Fibroblast of skin of left biceps (primary cell): ENCODE measurements around the gene LRRC25.
"Not testable (repeated sequence)": the region's sequence is repeated elsewhere in the genome, so short reads cannot be mapped to it uniquely, and the experiment has no call there.

ENCODE experiments used
- DNase-seq, 2 experiments: peaks; one replicate each; pipeline ENCODE4 v3.0.0-alpha.2; 2013; ENCODE audit warnings: low read depth in 2 of 2

The LRRC25 gene

GRCh38 chr19:18380843-18381242 is 16.6 kb downstream of the LRRC25 start:
- DNase-seq = no peak

GRCh38 chr19:18379803-18380747 is 17.3 kb downstream of the LRRC25 start:
- peak; percentile 47 for DNase-seq

DNA sequence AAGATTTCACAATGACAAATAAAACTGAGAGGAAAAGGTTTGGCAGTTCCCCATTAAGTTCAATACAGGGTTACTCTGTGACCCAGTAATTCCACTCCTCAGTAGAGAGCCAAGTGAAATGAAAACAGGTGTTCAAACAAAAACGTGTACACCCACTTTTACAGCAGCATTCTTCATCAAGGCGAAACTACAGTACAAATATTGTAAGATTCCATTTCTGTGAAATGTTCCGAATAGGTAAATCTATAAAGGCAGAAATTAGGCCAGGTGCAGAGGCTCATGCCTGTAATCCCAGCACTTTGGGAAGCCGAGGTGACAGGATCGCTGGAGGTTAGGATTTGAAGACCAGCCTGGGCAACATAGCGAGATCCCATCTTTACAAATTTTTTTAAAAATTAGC is 20.4 kb downstream of the LRRC25 start:
- no peak for DNase-seq

DNA sequence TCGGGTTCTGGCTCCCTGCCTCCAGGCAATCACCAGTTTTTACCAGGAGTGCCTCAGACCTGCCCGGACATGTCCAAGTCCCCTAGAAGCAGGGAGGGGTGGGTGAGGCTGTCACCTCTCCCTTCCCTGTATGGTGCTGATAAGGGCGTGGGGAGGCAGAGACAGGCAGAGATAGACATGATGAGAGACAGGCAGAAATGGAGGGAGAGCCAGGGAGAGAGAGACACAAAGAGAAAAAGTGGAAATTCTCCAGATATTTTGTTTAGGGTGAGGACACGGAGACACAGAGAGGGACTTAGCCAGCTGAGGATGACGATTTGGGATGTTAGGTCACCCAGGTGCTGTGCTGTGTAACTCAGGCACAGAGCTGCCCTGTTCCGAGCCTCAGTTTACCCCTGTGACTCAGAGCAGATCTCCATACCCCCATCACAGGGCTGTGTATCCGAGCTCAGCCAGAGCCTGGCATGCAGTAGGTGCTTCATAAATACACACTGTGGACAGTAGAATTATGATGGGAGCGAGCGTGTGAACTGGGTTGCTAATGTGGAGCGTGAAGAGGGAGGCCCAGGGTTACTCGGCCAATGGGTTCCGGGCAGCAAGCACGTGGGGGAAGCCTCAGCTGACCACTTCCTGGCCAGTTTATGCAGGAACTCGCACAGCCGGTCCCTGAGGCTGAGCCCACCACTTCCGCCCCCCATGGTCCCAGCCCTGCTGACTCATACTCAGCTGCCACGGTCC is 23.4 kb downstream of the LRRC25 start:
- DNase-seq = peak; percentile 73 to 75

DNA sequence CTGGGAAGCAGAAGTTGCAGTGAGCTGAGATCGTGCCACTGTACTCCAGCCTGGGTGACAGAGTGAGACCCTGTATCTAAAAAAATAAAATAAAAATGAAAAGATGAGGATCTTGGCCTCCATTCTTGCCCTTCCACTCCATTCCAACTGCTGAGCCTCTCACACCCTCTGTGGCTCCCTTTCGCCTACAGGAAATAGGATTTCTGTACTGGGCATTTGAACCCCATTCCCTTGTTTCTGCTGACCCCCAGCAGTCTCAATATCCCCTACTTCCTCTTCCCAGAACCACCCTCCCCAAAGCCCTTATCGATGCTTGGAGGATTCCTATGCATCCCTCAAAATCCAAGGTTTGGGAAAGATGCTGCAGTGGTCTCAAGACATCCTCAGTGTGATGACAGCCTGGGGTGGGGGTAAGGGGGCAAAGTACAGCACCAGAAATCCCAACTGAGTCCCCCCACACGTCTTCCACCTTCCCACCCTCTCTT is 24.0 kb downstream of the LRRC25 start:
- DNase-seq = no peak

- DNase-seq = no peak
Observed at GRCh38 chr19:18368504-18369222, 28.8 kb downstream of the LRRC25 start.

DNA sequence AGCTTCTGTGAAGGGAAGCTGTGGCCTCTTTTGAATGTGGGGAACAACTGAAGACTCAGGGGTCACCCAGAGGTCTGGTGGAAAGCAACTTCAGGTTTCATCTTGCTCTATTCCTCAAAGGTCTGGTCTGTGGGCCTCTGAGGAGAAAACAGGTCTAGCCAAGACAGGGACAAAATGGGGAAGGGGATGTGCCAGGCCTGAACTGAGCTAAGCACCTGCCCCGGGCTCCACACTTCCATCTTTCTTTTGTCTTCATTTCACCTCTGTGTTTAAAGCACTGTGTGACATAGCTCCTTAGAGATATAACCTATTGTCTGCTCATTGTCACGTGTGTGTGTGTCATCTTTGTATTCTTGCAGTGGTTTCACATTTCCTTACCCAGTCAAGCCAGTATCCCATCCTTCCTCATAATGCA is 31.4 kb downstream of the LRRC25 start:
- DNase-seq = no peak

- peak; percentile 97 for DNase-seq
Observed at GRCh38 chr19:18364826-18365528, 32.4 kb downstream of the LRRC25 start.

GRCh38 chr19:18364277-18364825 is 33.1 kb downstream of the LRRC25 start:
- DNase-seq = not testable (repeated sequence)

DNA sequence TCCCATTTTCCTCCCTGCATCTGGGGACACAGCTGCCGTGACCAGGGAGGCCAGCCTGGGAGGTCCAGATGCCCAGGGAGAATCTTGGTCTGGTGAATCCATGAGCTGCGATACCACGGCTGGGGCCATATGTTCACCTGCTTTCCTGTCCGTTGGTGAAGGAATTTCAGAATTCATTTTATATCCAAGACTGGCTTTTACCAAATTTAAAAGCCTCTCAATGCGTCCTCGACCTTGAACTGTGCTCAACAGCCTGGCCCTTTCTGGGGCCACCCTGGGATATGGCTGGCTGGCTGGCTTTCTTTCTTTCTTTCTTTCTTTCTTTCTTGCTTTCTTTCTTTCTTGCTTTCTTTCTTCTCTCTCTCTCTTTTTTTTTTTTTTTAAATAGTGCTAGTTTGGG is 33.6 kb downstream of the LRRC25 start:
- no peak for DNase-seq

DNA sequence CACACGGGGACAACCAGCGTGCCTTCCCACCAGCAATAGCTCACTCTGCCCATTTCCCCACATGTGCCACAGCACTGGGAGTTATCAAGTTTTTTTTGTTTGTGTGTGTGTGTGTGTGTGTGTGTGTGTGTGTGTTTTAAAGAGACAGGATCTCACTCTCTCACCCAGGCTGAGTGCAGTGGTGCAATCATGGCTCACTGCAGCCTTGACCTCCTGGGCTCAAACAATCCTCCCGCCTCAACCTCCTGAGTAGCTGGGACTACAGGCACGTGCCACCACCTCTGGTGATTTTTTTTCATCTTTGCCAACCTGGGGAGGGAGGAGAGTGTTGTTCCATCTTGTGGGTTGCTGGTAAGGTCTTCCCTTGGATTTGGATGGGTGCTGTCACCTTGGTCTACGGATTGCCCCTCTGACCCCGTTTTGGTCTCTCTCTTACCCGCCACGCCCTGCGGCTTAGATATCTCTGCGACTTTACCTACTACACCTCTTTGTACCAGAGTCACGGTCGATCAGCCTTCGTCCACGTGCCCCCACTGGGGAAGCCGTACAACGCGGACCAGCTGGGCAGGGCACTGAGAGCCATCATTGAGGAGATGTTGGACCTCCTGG is 34.4 kb downstream of the LRRC25 start:
- DNase-seq = no peak

DNA sequence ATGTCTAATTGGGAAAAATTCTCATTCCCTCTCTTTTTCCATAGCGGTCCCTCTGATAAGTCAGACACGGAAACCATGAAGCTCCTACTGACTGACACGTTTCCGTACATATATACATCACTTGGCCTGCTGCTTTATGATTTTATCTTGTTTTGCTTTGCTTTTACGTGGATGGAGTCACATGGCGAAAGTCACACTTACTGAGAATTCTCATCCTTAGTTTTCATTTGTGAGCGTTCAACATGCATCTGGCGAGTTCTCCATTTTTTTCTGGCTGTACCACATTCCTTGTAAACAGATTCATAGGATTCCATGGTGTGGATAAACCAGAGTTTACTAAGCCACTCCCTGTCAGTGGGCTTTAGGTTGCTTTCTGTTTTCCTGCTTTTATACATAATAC is 35.8 kb downstream of the LRRC25 start:
- no peak for DNase-seq

GRCh38 chr19:18357041-18357440 is 40.4 kb downstream of the LRRC25 start:
- no peak for DNase-seq

DNA sequence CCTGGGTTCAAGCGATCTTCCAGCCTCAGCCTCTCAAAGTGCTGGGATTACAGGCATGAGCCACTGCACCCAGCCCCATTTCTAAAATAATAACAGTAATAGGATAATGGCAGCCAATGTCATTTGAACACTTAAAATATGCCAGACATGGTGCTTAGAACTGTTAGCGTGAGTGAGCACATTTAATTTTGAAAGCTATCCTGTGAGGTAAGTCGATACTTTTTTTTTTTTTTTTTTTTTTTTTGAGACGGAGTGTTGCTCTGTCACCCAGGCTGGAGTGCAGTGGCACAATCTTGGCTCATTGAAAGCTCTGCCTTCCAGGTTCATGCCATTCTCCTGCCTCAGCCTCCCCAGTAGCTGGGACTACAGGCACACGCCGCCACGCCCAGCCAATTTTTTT is 42.7 kb downstream of the LRRC25 start:
- DNase-seq = not testable (repeated sequence)

- no peak for DNase-seq
Observed at GRCh38 chr19:18353378-18354005, 43.9 kb downstream of the LRRC25 start.

- no peak for DNase-seq
Observed at GRCh38 chr19:18351544-18351943, 45.9 kb downstream of the LRRC25 start.

- no peak for DNase-seq
Observed at GRCh38 chr19:18350490-18350889, 46.9 kb downstream of the LRRC25 start.

DNA sequence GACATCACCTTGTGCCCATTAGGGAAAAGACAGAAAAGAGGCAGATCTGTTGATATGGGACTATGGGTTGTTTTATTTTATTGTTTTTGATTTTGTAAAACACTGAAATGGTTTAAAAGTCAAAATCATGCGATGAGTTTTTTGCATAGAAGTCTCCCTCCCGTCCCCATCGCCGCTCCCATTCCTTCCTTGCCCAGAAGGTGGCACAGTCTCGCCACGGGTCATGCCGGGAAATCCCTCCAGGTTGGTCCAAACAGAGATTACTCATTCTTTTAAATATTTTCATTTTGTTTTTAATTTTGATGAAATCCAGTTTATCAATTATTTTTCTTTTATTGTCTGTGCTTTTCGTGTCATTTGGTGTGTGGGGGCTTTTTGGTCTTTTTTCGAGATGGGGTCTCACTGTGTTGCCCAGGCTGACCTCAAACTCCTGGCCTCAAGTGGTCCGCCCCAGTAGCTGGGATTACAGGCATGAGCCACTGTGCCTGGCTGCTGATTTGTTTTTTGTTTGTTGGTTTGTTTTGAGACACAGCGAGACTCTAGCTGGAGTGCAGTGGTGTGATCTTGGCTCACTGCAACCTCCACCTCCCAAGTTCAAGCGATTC is 47.8 kb downstream of the LRRC25 start:
- no peak for DNase-seq

DNA sequence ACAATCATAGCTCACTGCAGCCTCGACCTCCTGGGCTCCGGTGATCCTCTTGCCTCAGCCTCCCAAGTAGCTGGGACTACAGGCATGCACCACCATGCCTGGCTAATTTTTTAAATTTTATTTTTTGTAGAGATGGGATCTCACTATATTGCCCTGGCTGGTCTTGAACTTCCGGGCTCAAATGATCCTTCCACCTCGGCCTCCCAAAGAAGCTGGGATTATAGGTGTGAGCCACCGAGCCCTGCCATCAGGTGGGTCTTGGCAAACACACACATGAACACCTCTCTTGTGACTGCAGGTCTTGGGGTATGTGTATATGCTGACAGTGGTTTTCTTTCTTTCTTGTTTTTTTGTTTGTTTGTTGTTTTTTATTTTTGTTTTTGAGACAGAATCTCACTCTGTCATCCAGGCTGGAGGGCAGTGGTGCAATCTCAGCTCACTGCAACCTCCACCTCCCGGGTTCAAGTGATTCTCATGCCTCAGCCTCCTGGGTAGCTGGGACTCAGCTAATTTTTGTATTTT is 48.5 kb downstream of the LRRC25 start:
- not testable (repeated sequence) for DNase-seq

GRCh38 chr19:18348171-18348570 is 49.3 kb downstream of the LRRC25 start:
- DNase-seq = no peak
